ENCODE results near the gene COG1. TPM values are rescaled to one million over a fixed set of nuclear protein-coding genes. Genes with fewer than 3 reads are reported as not detected.

COG1 gene
- total and polyA plus RNA-seq, 2 donors (not counting 1 experiment from before 2014, with no cell fraction given), result 20.0 to 21.0 TPM

DNA sequence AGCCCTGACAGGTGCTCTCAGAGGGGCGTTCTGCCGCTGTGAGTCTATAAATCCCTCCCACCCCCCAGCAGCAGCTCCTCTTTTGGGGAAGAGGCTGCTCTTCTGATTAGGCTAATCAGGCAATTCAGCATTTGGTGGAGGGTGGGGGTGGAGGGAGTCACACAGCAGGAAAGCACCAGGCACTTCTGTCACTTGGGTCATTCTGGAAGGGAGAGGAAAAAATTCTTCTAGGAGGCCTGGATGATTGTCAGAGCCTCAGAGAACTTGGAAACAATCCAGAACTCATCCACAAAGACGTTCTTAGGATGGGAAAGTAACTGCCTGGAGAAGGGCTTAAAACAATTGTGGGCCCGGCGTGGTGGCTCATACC lies 35.3 kb upstream of the COG1 start:
- Histone ChIP-seq H3K4me3 (replicated peaks in 1 of 4; ENCODE audit: control extremely low read depth in 1 of 4, insufficient read depth in 1 of 4, low read depth in 3 of 4, low read length in 4 of 4) (no peak overlapping the region), H3K27ac (ENCODE audit: insufficient read depth, low read length) (no peak overlapping the region), H4K20me1 (ENCODE audit: control insufficient read depth, extremely low read depth, insufficient read depth, low read length) (no peaks in the 10 kb centered on the region), H3K9me3 (ENCODE audit: control insufficient read depth, insufficient read depth, low read depth, low read length) (no peaks in the 10 kb centered on the region), H2AFZ (ENCODE audit: low read length) (no peak overlapping the region), H3K36me3 (ENCODE audit: control insufficient read depth, insufficient read depth, low read length) (no peaks in the 10 kb centered on the region), H3K79me2 (ENCODE audit: control insufficient read depth, insufficient read depth, low read length) (no peaks in the 10 kb centered on the region), H3K9ac (ENCODE audit: insufficient read depth, low read length) (no peak overlapping the region), H3K27me3 (ENCODE audit: control insufficient read depth, insufficient read depth, low read length) (peaks cover under 1% of the 10 kb centered on the region), H3K4me2 (ENCODE audit: extremely low read depth, insufficient read depth, low read length) (no peak overlapping the region), H3K4me1 (ENCODE audit: control insufficient read depth, extremely low read depth, insufficient read depth, low read length) (peaks cover 2% of the 10 kb centered on the region)
- TF ChIP-seq EZH2 (IDR thresholded peaks at IDR 0.05; ENCODE audit: low read length, missing control alignments) (no peak), CTCF (conservative IDR thresholded peaks at IDR 0.05 in 1 of 2, IDR thresholded peaks at IDR 0.05 in 1 of 2; ENCODE audit: low read depth in 1 of 2, low read length in 2 of 2) (no peak)
- DNase-seq (ENCODE audit: low read depth in 2 of 2), result no peak

GRCh38 chr17:73158133-73158532 lies 34.7 kb upstream of the COG1 start:
- Histone ChIP-seq H3K4me1 (ENCODE audit: control insufficient read depth, extremely low read depth, insufficient read depth, low read length) (peaks cover 2% of the 10 kb centered on the region), H3K79me2 (ENCODE audit: control insufficient read depth, insufficient read depth, low read length) (no peaks in the 10 kb centered on the region), H3K9me3 (ENCODE audit: control insufficient read depth, insufficient read depth, low read depth, low read length) (no peaks in the 10 kb centered on the region), H3K36me3 (ENCODE audit: control insufficient read depth, insufficient read depth, low read length) (no peaks in the 10 kb centered on the region), H3K4me3 (replicated peaks in 1 of 4; ENCODE audit: control extremely low read depth in 1 of 4, insufficient read depth in 1 of 4, low read depth in 3 of 4, low read length in 4 of 4) (no peak overlapping the region), H3K4me2 (ENCODE audit: extremely low read depth, insufficient read depth, low read length) (no peak overlapping the region), H3K9ac (ENCODE audit: insufficient read depth, low read length) (no peak overlapping the region), H4K20me1 (ENCODE audit: control insufficient read depth, extremely low read depth, insufficient read depth, low read length) (no peaks in the 10 kb centered on the region), H3K27ac (ENCODE audit: insufficient read depth, low read length) (no peak overlapping the region), H2AFZ (ENCODE audit: low read length) (no peak overlapping the region), H3K27me3 (ENCODE audit: control insufficient read depth, insufficient read depth, low read length) (peaks cover 7% of the 10 kb centered on the region)
- no peak for DNase-seq (ENCODE audit: low read depth in 2 of 2)
- TF ChIP-seq CTCF (conservative IDR thresholded peaks at IDR 0.05 in 1 of 2, IDR thresholded peaks at IDR 0.05 in 1 of 2; ENCODE audit: low read depth in 1 of 2, low read length in 2 of 2), result no peak
- no peak for TF ChIP-seq EZH2 (IDR thresholded peaks at IDR 0.05; ENCODE audit: low read length, missing control alignments)

GRCh38 chr17:73160980-73161630 lies 31.8 kb upstream of the COG1 start:
- no peaks in the 10 kb centered on the region for H3K9me3 ChIP-seq (ENCODE audit: control insufficient read depth, insufficient read depth, low read depth, low read length)
- no peak overlapping the region for H3K9ac ChIP-seq (ENCODE audit: insufficient read depth, low read length)
- no peaks in the 10 kb centered on the region for H3K79me2 ChIP-seq (ENCODE audit: control insufficient read depth, insufficient read depth, low read length)
- H2AFZ ChIP-seq (ENCODE audit: low read length), result no peak overlapping the region
- peaks cover under 1% of the 10 kb centered on the region for H3K4me1 ChIP-seq (ENCODE audit: control insufficient read depth, extremely low read depth, insufficient read depth, low read length)
- H3K4me2 ChIP-seq (ENCODE audit: extremely low read depth, insufficient read depth, low read length), result no peak overlapping the region
- no peaks in the 10 kb centered on the region for H3K36me3 ChIP-seq (ENCODE audit: control insufficient read depth, insufficient read depth, low read length)
- no peaks in the 10 kb centered on the region for H4K20me1 ChIP-seq (ENCODE audit: control insufficient read depth, extremely low read depth, insufficient read depth, low read length)
- H3K27ac ChIP-seq (ENCODE audit: insufficient read depth, low read length), result no peak overlapping the region
- TF ChIP-seq CTCF (conservative IDR thresholded peaks at IDR 0.05 in 1 of 2, IDR thresholded peaks at IDR 0.05 in 1 of 2; ENCODE audit: low read depth in 1 of 2, low read length in 2 of 2), result no peak
- TF ChIP-seq EZH2 (IDR thresholded peaks at IDR 0.05; ENCODE audit: low read length, missing control alignments), result no peak
- H3K4me3 ChIP-seq (replicated peaks in 1 of 4; ENCODE audit: control extremely low read depth in 1 of 4, insufficient read depth in 1 of 4, low read depth in 3 of 4, low read length in 4 of 4), result no peak overlapping the region
- H3K27me3 ChIP-seq (ENCODE audit: control insufficient read depth, insufficient read depth, low read length), result peaks cover 33% of the 10 kb centered on the region
- no peak for DNase-seq (ENCODE audit: low read depth in 2 of 2)

All from fibroblast of lung (primary cell).